Activated CD8-positive, alpha-beta memory T cell treated with anti-CD3 and anti-CD28 coated beads for 48 hours (primary cell): ENCODE results near the gene WASHC2A.
"Not testable (repeated sequence)": the region's sequence is repeated elsewhere in the genome, so short reads cannot be mapped to it uniquely, and the experiment has no call there.

ENCODE experiments used
- DNase-seq, 3 experiments: peaks; one replicate each; pipeline ENCODE4 v3.0.0-alpha.2; 2020; ENCODE audit warnings: low read depth in 2 of 3, low spot score in 2 of 3

Gene WASHC2A, protein sequence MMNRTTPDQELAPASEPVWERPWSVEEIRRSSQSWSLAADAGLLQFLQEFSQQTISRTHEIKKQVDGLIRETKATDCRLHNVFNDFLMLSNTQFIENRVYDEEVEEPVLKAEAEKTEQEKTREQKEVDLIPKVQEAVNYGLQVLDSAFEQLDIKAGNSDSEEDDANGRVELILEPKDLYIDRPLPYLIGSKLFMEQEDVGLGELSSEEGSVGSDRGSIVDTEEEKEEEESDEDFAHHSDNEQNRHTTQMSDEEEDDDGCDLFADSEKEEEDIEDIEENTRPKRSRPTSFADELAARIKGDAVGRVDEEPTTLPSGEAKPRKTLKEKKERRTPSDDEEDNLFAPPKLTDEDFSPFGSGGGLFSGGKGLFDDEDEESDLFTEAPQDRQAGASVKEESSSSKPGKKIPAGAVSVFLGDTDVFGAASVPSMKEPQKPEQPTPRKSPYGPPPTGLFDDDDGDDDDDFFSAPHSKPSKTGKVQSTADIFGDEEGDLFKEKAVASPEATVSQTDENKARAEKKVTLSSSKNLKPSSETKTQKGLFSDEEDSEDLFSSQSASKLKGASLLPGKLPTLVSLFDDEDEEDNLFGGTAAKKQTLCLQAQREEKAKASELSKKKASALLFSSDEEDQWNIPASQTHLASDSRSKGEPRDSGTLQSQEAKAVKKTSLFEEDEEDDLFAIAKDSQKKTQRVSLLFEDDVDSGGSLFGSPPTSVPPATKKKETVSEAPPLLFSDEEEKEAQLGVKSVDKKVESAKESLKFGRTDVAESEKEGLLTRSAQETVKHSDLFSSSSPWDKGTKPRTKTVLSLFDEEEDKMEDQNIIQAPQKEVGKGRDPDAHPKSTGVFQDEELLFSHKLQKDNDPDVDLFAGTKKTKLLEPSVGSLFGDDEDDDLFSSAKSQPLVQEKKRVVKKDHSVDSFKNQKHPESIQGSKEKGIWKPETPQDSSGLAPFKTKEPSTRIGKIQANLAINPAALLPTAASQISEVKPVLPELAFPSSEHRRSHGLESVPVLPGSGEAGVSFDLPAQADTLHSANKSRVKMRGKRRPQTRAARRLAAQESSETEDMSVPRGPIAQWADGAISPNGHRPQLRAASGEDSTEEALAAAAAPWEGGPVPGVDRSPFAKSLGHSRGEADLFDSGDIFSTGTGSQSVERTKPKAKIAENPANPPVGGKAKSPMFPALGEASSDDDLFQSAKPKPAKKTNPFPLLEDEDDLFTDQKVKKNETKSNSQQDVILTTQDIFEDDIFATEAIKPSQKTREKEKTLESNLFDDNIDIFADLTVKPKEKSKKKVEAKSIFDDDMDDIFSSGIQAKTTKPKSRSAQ (N-terminal part only)

DNA sequence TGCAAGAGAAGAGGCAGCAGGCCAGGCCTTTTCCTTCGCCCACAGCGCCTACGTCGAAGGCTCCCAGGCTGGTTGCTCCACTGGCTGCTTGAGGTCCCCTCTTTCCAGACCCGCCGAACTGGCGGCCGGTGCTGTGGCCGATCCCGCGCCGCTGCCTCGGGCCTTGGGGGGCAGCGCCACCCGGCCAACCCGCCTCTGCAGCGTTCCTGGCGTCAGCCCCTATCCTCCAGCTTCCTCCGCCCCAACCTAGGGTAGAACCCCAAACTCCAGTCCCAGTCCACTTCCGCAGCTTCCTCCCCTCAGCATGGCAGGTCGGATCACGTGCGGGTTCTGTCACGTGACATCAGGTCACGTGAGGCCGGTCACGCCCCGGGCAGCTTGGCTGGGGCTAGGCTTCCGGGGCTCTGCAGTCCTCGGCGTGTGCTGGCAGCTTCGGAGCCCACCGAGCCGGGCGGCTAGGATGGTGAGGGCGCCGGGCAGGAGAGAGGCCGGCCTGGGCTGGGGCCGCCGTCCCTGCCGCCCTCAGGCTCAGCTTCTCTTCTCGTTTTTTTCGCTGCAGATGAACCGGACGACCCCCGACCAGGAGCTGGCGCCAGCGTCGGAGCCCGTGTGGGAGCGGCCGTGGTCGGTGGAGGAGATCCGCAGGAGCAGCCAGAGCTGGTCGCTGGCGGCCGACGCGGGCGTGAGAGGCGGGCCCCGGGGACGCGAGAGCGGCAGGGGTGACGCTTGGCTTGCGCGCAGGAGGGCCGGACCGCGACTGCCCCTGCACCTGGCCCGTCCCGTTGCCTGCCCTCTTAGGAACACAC lies at the start of gene WASHC2A:
WASHC2A (plus strand) TSS at position 409 of the 806 bp plus-strand sequence; CDS start at position 461, 52 bp downstream.
- peak; percentile 45 to 99 (median 66) for DNase-seq

DNA sequence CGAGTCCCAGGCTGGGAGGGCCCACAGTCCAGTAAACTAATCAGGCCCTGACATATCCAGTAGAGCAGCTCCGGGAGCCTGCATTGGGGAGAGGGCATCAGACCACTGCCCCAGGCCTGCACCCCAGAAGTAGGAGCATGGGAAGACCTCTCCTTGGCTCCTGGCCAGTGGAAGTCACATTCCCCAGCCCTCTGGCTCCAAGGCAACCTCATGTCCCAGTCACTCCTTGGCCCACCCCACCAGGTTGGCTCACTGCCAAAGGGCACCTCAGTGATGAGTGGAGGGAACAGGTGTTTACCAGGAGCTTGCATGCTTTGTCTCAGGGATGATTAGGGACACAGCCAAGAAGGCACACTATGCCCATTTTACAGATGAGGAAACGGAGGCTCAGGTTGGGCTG lies 48.5 kb upstream of the WASHC2A start:
- DNase-seq, result not testable (repeated sequence)

DNA sequence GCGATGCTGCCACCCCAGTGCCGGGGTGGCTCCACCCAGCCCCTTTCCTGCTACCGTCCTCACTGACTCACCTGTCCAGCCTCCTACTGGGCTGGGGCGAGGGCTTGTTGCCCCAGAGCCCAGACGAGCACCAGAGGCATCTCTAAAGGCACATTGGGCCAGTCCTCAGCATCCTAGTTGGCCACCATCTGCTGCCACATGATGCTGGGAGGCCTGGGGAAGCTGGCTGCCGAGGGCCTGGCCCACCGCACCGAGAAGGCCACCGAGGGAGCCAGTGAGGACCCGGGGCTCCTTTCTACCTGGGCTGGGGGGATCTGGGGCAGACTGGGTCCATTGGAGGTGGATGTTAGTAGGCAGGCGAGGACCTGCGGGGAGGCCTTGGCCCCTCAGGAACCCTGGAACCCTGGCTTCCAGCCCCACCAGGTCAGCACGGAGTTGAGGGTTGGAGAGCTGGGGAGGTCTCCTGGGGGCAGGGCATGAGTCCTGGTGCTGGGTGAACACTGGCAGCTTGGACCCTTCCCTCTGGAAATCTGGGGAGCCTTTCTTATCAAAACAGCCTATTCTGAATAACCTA lies 47.2 kb upstream of the WASHC2A start:
- not testable (repeated sequence) for DNase-seq

- no peak for DNase-seq
These were observed 46.1 kb upstream of the WASHC2A start for GRCh38 chr10:50021646-50022045.

- not testable (repeated sequence) for DNase-seq
These were observed 42.9 kb upstream of the WASHC2A start for GRCh38 chr10:50024716-50025383.

GRCh38 chr10:50025627-50026026 lies 42.1 kb upstream of the WASHC2A start:
- no peak for DNase-seq

GRCh38 chr10:50027195-50027594 lies 40.6 kb upstream of the WASHC2A start:
- DNase-seq, result no peak

DNA sequence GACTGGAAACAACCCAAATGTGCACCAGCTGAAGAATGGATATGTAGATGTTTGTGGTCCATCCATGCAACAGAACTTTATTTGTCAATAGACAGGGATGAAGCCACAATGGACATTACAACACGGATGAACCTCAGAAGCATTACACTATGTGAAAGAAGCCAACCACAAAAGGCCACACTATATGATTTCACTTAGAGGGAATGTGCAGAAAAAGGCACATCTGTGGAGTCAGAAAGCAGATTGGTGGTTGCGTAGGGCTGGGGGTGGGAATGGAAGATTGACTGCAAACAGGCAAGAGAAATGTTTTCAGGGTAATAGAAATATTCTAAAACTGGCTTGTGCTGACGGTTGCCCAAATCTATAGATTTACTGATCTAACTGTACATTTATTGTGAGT lies 34.3 kb upstream of the WASHC2A start:
- DNase-seq, result no peak

GRCh38 chr10:50035337-50035736 lies 32.4 kb upstream of the WASHC2A start:
- DNase-seq, result not testable (repeated sequence)

DNA sequence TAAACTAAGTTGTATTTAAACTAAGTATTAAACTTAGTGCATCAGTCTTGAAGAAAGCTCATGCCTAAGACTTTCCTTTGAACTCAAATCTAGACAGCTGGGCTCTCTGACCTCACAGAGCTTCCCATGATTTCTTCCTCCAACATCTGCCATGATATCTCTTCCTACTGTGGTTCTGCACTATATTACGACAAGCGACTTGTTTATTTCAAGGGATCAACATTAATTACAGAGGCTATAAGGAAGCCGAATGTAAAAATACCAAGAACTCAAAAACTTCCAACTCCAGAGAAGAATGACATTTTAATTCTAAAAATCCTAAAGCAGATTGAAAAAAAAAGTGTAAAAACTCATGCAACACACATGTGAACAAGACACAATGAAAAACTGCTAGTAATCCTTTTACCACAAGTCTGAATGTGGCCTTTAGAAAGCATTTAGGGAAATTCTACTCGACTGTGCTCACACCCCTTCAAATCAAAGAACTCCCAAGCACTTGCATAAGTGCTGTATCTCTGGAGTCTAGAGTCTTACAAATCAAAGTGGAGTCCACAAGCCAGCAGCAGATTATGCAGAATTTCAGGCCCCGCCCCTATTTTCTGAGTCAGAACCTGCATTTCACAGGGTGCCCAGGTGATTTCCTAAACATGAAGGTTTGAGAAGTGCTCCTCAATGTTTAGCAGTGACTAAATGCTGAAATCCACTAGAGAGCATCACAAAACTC lies 22.7 kb upstream of the WASHC2A start:
- DNase-seq, result no peak

GRCh38 chr10:50046457-50046856 lies 21.3 kb upstream of the WASHC2A start:
- not testable (repeated sequence) for DNase-seq

DNA sequence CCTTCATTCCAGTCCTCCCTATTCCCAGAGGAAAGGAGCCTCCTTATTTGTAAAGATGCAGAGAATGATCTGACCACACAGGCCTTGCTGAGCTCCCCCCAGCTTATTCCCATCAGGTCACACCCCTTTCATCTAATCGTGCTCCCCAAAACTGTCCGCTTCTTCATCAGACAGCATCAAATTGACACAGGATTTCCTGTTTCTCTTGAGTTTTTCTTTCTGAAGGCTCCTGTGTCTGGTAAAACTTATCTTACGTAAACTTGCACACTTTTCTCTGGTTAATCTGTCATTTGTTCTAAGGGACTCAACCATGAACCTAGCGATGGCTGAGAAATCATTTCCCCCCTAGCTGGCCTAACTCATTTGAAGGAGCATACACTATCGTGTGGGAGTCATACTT lies 20.2 kb upstream of the WASHC2A start:
- DNase-seq, result not testable (repeated sequence)

- not testable (repeated sequence) for DNase-seq
These were observed 15.6 kb upstream of the WASHC2A start for GRCh38 chr10:50051995-50052660.

- DNase-seq, result not testable (repeated sequence)
These were observed 14.9 kb upstream of the WASHC2A start for GRCh38 chr10:50052778-50053376.

GRCh38 chr10:50055494-50056292 lies 12.1 kb upstream of the WASHC2A start:
- not testable (repeated sequence) for DNase-seq

DNA sequence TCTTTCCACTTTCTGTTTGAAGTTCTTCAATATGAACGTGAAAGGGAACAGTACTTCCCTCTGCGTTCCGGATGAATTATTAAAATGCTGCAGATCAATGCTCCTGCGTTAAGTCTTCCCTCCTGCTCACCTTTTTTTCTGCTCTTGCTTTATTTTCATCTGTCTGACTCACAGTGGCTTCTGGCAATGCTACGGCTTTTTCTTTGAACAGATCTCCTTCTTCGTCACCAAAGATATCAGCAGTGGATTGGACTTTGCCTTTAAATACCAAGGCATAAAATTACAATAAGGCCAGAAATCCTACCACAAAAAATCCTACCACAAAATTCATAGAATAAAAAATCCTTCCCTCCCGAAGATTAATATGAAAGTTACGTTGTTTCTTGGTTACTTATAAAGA lies 11.1 kb upstream of the WASHC2A start:
- DNase-seq, result not testable (repeated sequence)

- not testable (repeated sequence) for DNase-seq
These were observed 9.0 kb upstream of the WASHC2A start for GRCh38 chr10:50058727-50059126.
